IMR-90 (cell line): ENCODE data around the gene ADAMTSL1. TPM values are rescaled to one million over a fixed set of nuclear protein-coding genes. Genes with fewer than 3 reads are reported as not detected.

Experiments
- ATAC-seq: fragments of 200-7000 bp; cut with Tn5 transposase; 2 replicates; pipeline ENCODE4 v1.9.1; 2020; ENCODE audit warnings: low read depth, mild to moderate bottlenecking, moderate library complexity
- BruUV-seq: library from RNA; stranded (reverse); fragments of 400-500 nt; replicated peaks from 2 replicates; lab custom pipeline; 2021; lab: Mats Ljungman, UMichigan
- CTCF ChIA-PET: fragments of 300-600 bp; formaldehyde crosslinking; extraction: SDS; loops from one replicate; lab custom pipeline; 2021; ENCODE audit warnings: antibody characterized with exemption; lab: Yijun Ruan, JAX
- POLR2A ChIA-PET: fragments of 300-600 bp; sonication (Branson Sonifier 250); formaldehyde crosslinking; loops from one replicate; lab custom pipeline; 2022; ENCODE audit warnings: antibody characterized with exemption; ENCODE audit not compliant: unreplicated experiment; lab: Charles Lee
- DNase-seq: peaks from one replicate; pipeline ENCODE4 v3.0.0; 2013
- H2AFZ ChIP-seq: replicated peaks from 2 replicates; pipeline ENCODE3; 2013; ENCODE audit warnings: low read length, mild to moderate bottlenecking; ENCODE audit not compliant: poor library complexity
- H2AK5ac ChIP-seq: 2 replicates; pipeline ENCODE4 v1.6.1; 2013; ENCODE audit warnings: low read depth, low read length, inconsistent platforms
- H2AK9ac ChIP-seq: replicated peaks from 2 replicates; pipeline ENCODE3; 2013; ENCODE audit warnings: mild to moderate bottlenecking, low read depth, low read length, moderate library complexity; ENCODE audit not compliant: poor library complexity
- H2BK120ac ChIP-seq: 2 replicates; pipeline ENCODE4 v1.6.1; 2013; ENCODE audit warnings: low read depth, low read length, inconsistent platforms
- H2BK15ac ChIP-seq: 3 replicates; pipeline ENCODE4 v1.6.1; 2013; ENCODE audit warnings: low read depth, low read length, inconsistent platforms
- H2BK20ac ChIP-seq: 2 replicates; pipeline ENCODE4 v1.6.1; 2013; ENCODE audit warnings: low read depth, mild to moderate bottlenecking, inconsistent platforms, low read length, moderate library complexity
- H2BK5ac ChIP-seq: 2 replicates; pipeline ENCODE4 v1.6.1; 2013; ENCODE audit warnings: mild to moderate bottlenecking, low read depth, low read length, inconsistent platforms; ENCODE audit not compliant: poor library complexity, severe bottlenecking
- H3K14ac ChIP-seq: replicated peaks from 2 replicates; pipeline ENCODE4 v1.6.1; 2013; ENCODE audit warnings: low read depth, low read length, inconsistent platforms
- H3K18ac ChIP-seq: 2 replicates; pipeline ENCODE4 v1.6.1; 2013; ENCODE audit warnings: low read depth, low read length, control low read depth
- H3K23ac ChIP-seq: 2 replicates; pipeline ENCODE4 v1.6.1; 2013; ENCODE audit warnings: low read depth, low read length, inconsistent platforms
- H3K27ac ChIP-seq: 2 replicates; pipeline ENCODE4 v1.5.1; 2013; ENCODE audit warnings: mild to moderate bottlenecking, control low read depth, low read length; ENCODE audit not compliant: insufficient read depth
- H3K27me3 ChIP-seq: 2 replicates; pipeline ENCODE4 v1.6.1; 2013; ENCODE audit warnings: low read length; ENCODE audit not compliant: control insufficient read depth, insufficient read depth
- H3K36me3 ChIP-seq: 2 replicates; pipeline ENCODE4 v1.6.1; 2013; ENCODE audit warnings: low read length, mixed read lengths; ENCODE audit not compliant: control insufficient read depth, insufficient read depth
- H3K4ac ChIP-seq: 2 replicates; pipeline ENCODE4 v1.6.1; 2013; ENCODE audit warnings: low read depth, low read length, inconsistent platforms
- H3K4me1 ChIP-seq: 2 replicates; pipeline ENCODE4 v1.6.1; 2013; ENCODE audit warnings: low read length, mixed read lengths; ENCODE audit not compliant: control insufficient read depth, insufficient read depth
- H3K4me2 ChIP-seq: 2 replicates; pipeline ENCODE4 v1.6.1; 2013; ENCODE audit warnings: low read depth, mild to moderate bottlenecking, control low read depth, low read length, moderate library complexity
- H3K4me3 ChIP-seq: 2 replicates; pipeline ENCODE4 v1.5.1; 2013; ENCODE audit warnings: low read depth, mild to moderate bottlenecking, control low read depth, low read length, moderate library complexity; ENCODE audit not compliant: insufficient read depth
- H3K56ac ChIP-seq: 2 replicates; pipeline ENCODE4 v1.6.1; 2013; ENCODE audit warnings: low read length, inconsistent platforms; ENCODE audit not compliant: insufficient read depth; ENCODE audit errors: extremely low read depth
- H3K79me1 ChIP-seq, 2 experiments: 2 replicates each; pipeline ENCODE4 v1.6.1; 2013; ENCODE audit warnings: low read length in 2 of 2, inconsistent platforms in 1 of 2, low read depth in 1 of 2
- H3K9ac ChIP-seq: 2 replicates; pipeline ENCODE4 v1.6.1; 2013; ENCODE audit warnings: low read depth, low read length, control low read depth
- H3K9me1 ChIP-seq: 2 replicates; pipeline ENCODE4 v1.6.1; 2013; ENCODE audit warnings: low read length, inconsistent platforms; ENCODE audit not compliant: insufficient read depth
- H3K9me3 ChIP-seq: 2 replicates; pipeline ENCODE4 v1.6.1; 2013; ENCODE audit warnings: low read length; ENCODE audit not compliant: control insufficient read depth, insufficient read depth
- H4K20me1 ChIP-seq: 2 replicates; pipeline ENCODE4 v1.6.1; 2013; ENCODE audit warnings: low read length, inconsistent platforms; ENCODE audit not compliant: insufficient read depth
- H4K5ac ChIP-seq: 2 replicates; pipeline ENCODE4 v1.6.1; 2013; ENCODE audit warnings: mild to moderate bottlenecking, low read depth, low read length, control low read depth
- H4K8ac ChIP-seq, 2 experiments: 2 replicates each; pipeline ENCODE4 v1.6.1; 2013; ENCODE audit warnings: low read depth in 2 of 2, low read length in 2 of 2, control low read depth in 1 of 2, inconsistent platforms in 1 of 2
- H4K91ac ChIP-seq: 2 replicates; pipeline ENCODE4 v1.6.1; 2013; ENCODE audit warnings: low read depth, low read length, inconsistent platforms; ENCODE audit not compliant: insufficient read depth
- BHLHE40 ChIP-seq: fragments of 150-350 bp; IDR thresholded peaks from 2 replicates; pipeline ENCODE4 v1.6.1; 2016; ENCODE audit warnings: mild to moderate bottlenecking, low read depth, low read length
- CTCF ChIP-seq: conservative IDR thresholded peaks from 2 replicates; pipeline ENCODE4 v1.5.1; 2012; ENCODE audit warnings: mild to moderate bottlenecking, low read depth, low read length, improper control_type of control experiment
- ELK1 ChIP-seq: fragments of 150-350 bp; IDR thresholded peaks from 2 replicates; pipeline ENCODE4 v1.6.1; 2016; ENCODE audit warnings: low read depth, mild to moderate bottlenecking, low read length, moderate library complexity, borderline replicate concordance
- FOS ChIP-seq: fragments of 150-350 bp; IDR thresholded peaks from 2 replicates; pipeline ENCODE4 v1.6.1; 2016; ENCODE audit warnings: low read depth, low read length
- MAZ ChIP-seq: IDR thresholded peaks from 2 replicates; pipeline ENCODE4 v1.6.1; 2012; ENCODE audit warnings: low read depth, mild to moderate bottlenecking, low read length, improper control_type of control experiment, moderate library complexity, borderline replicate concordance
- MXI1 ChIP-seq: IDR thresholded peaks from 2 replicates; pipeline ENCODE4 v1.6.1; 2012; ENCODE audit warnings: low read depth, mild to moderate bottlenecking, low read length, moderate library complexity, borderline replicate concordance
- NFE2L2 ChIP-seq: fragments of 150-350 bp; IDR thresholded peaks from 2 replicates; pipeline ENCODE4 v1.6.1; 2016; ENCODE audit warnings: low read depth, mild to moderate bottlenecking, low read length
- RAD21 ChIP-seq: IDR thresholded peaks from 2 replicates; pipeline ENCODE4 v1.6.1; 2012; ENCODE audit warnings: low read length, improper control_type of control experiment
- RCOR1 ChIP-seq: IDR thresholded peaks from 2 replicates; pipeline ENCODE4 v1.6.1; 2012; ENCODE audit warnings: mild to moderate bottlenecking, low read length, improper control_type of control experiment; ENCODE audit not compliant: insufficient replicate concordance
- SMC3 ChIP-seq: fragments of 150-350 bp; IDR thresholded peaks from 2 replicates; pipeline ENCODE4 v1.6.1; 2016; ENCODE audit warnings: low read depth, mild to moderate bottlenecking, antibody characterized with exemption, low read length, moderate library complexity
- USF2 ChIP-seq: fragments of 150-350 bp; IDR thresholded peaks from 2 replicates; pipeline ENCODE4 v1.6.1; 2017; ENCODE audit warnings: mild to moderate bottlenecking, antibody characterized with exemption, low read length, low read depth
- WGBS, 2 experiments: methylation state at CpG; one replicate each; pipeline versions ENCODE4 v1.1.5 to v1.1.7; 2013; ENCODE audit warnings: missing lambda C conversion rate in 2 of 2; ENCODE audit not compliant: insufficient read length in 1 of 2; ENCODE audit errors: extremely low coverage in 2 of 2; 5-methylcytosine and 5-hydroxymethylcytosine counted together
- dilution Hi-C: fragments of 300-500 bp; cut with HindIII; formaldehyde crosslinking; loops from one replicate; pipeline ENCODE4 v1.14.3; 2018; ENCODE audit warnings: low sequenced_read_pairs; ENCODE audit not compliant: unreplicated experiment
- in situ Hi-C: fragments of 300-500 bp; cut with MboI; formaldehyde crosslinking; loops from 3 replicates; pipeline ENCODE4 v1.14.3; 2019; ENCODE audit warnings: low sequenced_read_pairs, inconsistent platforms, mixed read lengths
- intact Hi-C: fragments of 100-400 bp; cut with micrococcal nuclease; formaldehyde crosslinking; loops from 2 replicates; pipeline ENCODE4 v1.10.0; 2022
- polyA plus RNA-seq, 3 experiments: library from polyadenylated mRNA; depleted of rRNA; stranded (reverse); fragments of >200 nt; gene quantifications; 2 replicates each; pipeline ENCODE4 v1.2.3, GENCODE V29; 2012; ENCODE audit warnings: low replicate concordance in 1 of 3
- total RNA-seq: library from RNA; depleted of rRNA; stranded (reverse); fragments of >200 nt; gene quantifications from 2 replicates; pipeline ENCODE4 v1.2.3, GENCODE V29; 2012

The ADAMTSL1 gene
- total and polyA plus RNA-seq, 2 of the 4 experiments (the other 2 are of a cell fraction): 38.2 to 62.2 TPM

- H3K18ac ChIP-seq: no peak overlapping the region
- H3K36me3 ChIP-seq: no peaks in the 10 kb centered on the region
- no peak overlapping the region for H3K27ac ChIP-seq
- no peak for ATAC-seq
- no peak overlapping the region for H2AK5ac ChIP-seq
- no peak overlapping the region for H3K4me2 ChIP-seq
- no TSS peak for BruUV-seq
- dilution Hi-C loops (no loop called here), in situ Hi-C loops (no loop called here), intact Hi-C loops (no loop called here)
- H4K20me1 ChIP-seq: no peaks in the 10 kb centered on the region
- TF ChIP-seq FOS (no peak), NFE2L2 (no peak), ELK1 (no peak), BHLHE40 (no peak), USF2 (no peak), RCOR1 (no peak), MXI1 (no peak), CTCF (no peak), MAZ (no peak), RAD21 (no peak), SMC3 (no peak)
- ChIA-PET POLR2A (interaction anchor here (0.6 kb wide), 1 partner anchor 409 kb away, joined by 4 read pairs; no protein-coding TSS in a partner anchor), CTCF (interaction anchor here (0.5 kb wide), 1 partner anchor 1908 kb away, joined by 3 read pairs; no protein-coding TSS in a partner anchor)
- no peak overlapping the region for H4K91ac ChIP-seq
- H3K4ac ChIP-seq: no peak overlapping the region
- WGBS, 2 experiments: no CpG with 5 or more reads among the region's 5 CpGs
- no peak overlapping the region for H2AK9ac ChIP-seq
- H3K9me3 ChIP-seq: no peaks in the 10 kb centered on the region
- H3K14ac ChIP-seq: no peak overlapping the region
- H2BK20ac ChIP-seq: no peak overlapping the region
- H4K5ac ChIP-seq: no peak overlapping the region
- H2BK5ac ChIP-seq: no peak overlapping the region
- no peak overlapping the region for H3K56ac ChIP-seq
- H4K8ac ChIP-seq: no peak overlapping the region
- no peaks in the 10 kb centered on the region for H3K9me1 ChIP-seq
- H2BK15ac ChIP-seq: no peak overlapping the region
- no peaks in the 10 kb centered on the region for H3K79me1 ChIP-seq
- DNase-seq: no peak
- H2AFZ ChIP-seq: no peak overlapping the region
- no peaks in the 10 kb centered on the region for H3K4me1 ChIP-seq
- H2BK120ac ChIP-seq: no peak overlapping the region
- no peak overlapping the region for H3K23ac ChIP-seq
- no peak overlapping the region for H3K9ac ChIP-seq
- no peaks in the 10 kb centered on the region for H3K27me3 ChIP-seq
- H3K4me3 ChIP-seq: no peak overlapping the region
Measured at GRCh38 chr9:18550286-18550685, 76.3 kb downstream of the ADAMTSL1 start.
